Activated T-helper 2 cell treated with anti-CD3 and anti-CD28 coated beads, Interferon-gamma antibody, Interleukin-2, Interleukin-4, amounts not matched to agents 10 μg/mL and 5 μg/mL and 100 μg/mL, durations not matched to agents 14 hours and 24 hours and 36 hours (primary cell): ENCODE measurements around the gene XKR8. TPM values are rescaled to one million over a fixed set of nuclear protein-coding genes. Genes with fewer than 3 reads are reported as not detected.

Experiments used
- DNase-seq: peaks from one replicate; pipeline ENCODE4 v3.0.0; 2021; ENCODE audit warnings: low spot score
- H3K27ac Mint-ChIP-seq: one replicate; pipeline ENCODE4 v1.8.0; 2021; ENCODE audit warnings: mixed read lengths
- H3K27me3 Mint-ChIP-seq: one replicate; pipeline ENCODE4 v1.8.0; 2021; ENCODE audit warnings: low read depth, mixed read lengths
- H3K36me3 Mint-ChIP-seq: one replicate; pipeline ENCODE4 v1.8.0; 2021; ENCODE audit warnings: low read depth, mixed read lengths
- H3K4me1 Mint-ChIP-seq: one replicate; pipeline ENCODE4 v1.8.0; 2021; ENCODE audit warnings: low read depth, mixed read lengths
- H3K4me3 Mint-ChIP-seq: one replicate; pipeline ENCODE4 v1.8.0; 2021; ENCODE audit warnings: low read depth, mild to moderate bottlenecking, moderate library complexity, mixed read lengths
- H3K9me3 Mint-ChIP-seq: one replicate; pipeline ENCODE4 v1.8.0; 2021; ENCODE audit warnings: mixed read lengths
- intact Hi-C: fragments of 100-400 bp; cut with micrococcal nuclease; formaldehyde crosslinking; loops from one replicate; pipeline ENCODE4 v1.15.1; 2023
- total RNA-seq: library from RNA; stranded (reverse); gene quantifications from 2 replicates; pipeline ENCODE4 v1.2.3, GENCODE V29; 2022

The XKR8 gene
- total RNA-seq, 1 donor from 2014 or later = 6.3 TPM

DNA sequence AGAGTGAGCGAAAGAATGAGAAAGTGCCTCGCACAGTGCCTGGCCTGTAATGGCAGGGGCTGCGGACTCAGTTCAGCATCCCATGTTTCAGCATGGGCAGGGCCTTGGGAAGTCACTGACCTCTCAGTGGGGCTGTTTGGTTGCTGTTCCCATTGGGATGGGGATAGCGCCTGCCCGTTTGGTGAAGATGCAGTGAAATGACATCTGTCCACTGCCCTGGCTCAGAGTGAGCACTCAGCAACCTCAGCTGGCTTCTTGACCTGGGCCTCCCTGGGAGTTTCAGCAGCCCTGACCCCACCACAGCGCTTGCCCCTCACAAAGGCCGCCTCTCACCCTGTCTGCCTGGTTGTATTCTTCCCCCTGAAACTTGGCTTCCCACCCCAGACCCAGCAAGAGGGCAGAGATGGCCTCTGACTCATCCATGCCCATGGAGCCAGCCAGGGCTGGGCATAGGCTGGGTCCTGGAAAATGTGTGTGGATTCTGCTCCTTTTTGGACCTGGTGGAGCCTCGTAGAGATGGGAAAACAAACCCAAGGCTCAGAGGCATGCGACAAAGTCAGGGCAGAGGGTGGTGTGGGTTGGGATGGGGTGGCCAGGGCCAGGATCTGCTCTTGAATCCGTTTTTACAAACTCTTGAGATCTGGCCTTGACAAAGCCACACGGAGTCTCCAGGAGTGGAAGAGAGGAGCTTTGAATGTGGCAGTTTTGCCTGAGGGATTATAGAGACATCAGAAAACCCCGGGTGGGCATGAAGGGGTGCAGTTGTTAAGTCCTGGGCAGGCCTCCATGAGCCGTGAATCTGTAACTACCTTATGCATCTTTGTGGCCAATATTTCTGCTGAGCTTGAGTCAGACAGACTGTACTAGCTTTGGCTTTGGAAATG, 1.2 kb downstream of the XKR8 start:
- H3K4me3 Mint-ChIP-seq = peak overlapping the region; percentile 78
- intact Hi-C loops = no loop called here
- H3K4me1 Mint-ChIP-seq = peaks cover 12% of the 10 kb centered on the region
- no peak for DNase-seq
- no peaks in the 10 kb centered on the region for H3K9me3 Mint-ChIP-seq
- H3K36me3 Mint-ChIP-seq = peaks cover 8% of the 10 kb centered on the region
- H3K27ac Mint-ChIP-seq = peak overlapping the region; percentile 15
- peaks cover 3% of the 10 kb centered on the region for H3K27me3 Mint-ChIP-seq

GRCh38 chr1:27961646-27962221, 2.0 kb downstream of the XKR8 start:
- Mint-ChIP-seq H3K27me3 (peaks cover 3% of the 10 kb centered on the region), H3K4me3 (peak overlapping the region; percentile 78), H3K36me3 (peaks cover 11% of the 10 kb centered on the region), H3K27ac (no peak overlapping the region), H3K4me1 (peaks cover 12% of the 10 kb centered on the region), H3K9me3 (no peaks in the 10 kb centered on the region)
- DNase-seq = no peak
- intact Hi-C loops = no loop called here

DNA sequence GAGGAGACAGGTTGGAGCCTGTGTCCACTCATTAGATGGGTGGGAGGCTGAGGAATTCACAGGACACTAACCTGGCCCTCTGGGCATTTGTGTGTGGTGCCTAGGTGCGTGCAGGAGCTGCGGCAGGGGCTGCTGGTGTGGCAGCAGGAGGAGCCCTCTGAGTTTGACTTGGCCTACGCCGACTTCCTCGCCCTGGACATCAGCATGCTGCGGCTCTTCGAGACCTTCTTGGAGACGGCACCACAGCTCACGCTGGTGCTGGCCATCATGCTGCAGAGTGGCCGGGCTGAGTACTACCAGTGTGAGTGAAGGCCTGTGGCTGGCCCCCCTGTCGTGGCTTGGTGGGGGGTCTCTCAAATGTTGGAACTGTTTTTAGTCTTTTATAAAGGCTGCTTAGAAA, 3.6 kb downstream of the XKR8 start:
- no peak overlapping the region for H3K4me3 Mint-ChIP-seq

DNA sequence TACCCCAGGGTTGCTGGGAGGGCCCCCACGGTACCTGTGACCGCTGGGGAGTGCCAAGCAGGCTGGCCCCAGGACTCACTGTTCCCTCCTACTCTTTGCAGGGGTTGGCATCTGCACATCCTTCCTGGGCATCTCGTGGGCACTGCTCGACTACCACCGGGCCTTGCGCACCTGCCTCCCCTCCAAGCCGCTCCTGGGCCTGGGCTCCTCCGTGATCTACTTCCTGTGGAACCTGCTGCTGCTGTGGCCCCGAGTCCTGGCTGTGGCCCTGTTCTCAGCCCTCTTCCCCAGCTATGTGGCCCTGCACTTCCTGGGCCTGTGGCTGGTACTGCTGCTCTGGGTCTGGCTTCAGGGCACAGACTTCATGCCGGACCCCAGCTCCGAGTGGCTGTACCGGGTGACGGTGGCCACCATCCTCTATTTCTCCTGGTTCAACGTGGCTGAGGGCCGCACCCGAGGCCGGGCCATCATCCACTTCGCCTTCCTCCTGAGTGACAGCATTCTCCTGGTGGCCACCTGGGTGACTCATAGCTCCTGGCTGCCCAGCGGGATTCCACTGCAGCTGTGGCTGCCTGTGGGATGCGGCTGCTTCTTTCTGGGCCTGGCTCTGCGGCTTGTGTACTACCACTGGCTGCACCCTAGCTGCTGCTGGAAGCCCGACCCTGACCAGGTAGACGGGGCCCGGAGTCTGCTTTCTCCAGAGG, 6.8 kb downstream of the XKR8 start:
- H3K9me3 Mint-ChIP-seq = no peaks in the 10 kb centered on the region
- H3K27ac Mint-ChIP-seq = no peak overlapping the region
- H3K27me3 Mint-ChIP-seq = no peaks in the 10 kb centered on the region

More for the DNA sequence above, 3.6 kb downstream of the XKR8 start:
- intact Hi-C loops = no loop called here
- H3K27ac Mint-ChIP-seq = no peak overlapping the region
- H3K36me3 Mint-ChIP-seq = peaks cover 22% of the 10 kb centered on the region
- peaks cover 14% of the 10 kb centered on the region for H3K4me1 Mint-ChIP-seq
- DNase-seq = no peak
- no peaks in the 10 kb centered on the region for H3K27me3 Mint-ChIP-seq
- no peaks in the 10 kb centered on the region for H3K9me3 Mint-ChIP-seq

GRCh38 chr1:27967106-27967883, 7.5 kb downstream of the XKR8 start:
- Mint-ChIP-seq H3K27me3 (no peaks in the 10 kb centered on the region), H3K36me3 (peaks cover 30% of the 10 kb centered on the region), H3K27ac (no peak overlapping the region), H3K9me3 (no peaks in the 10 kb centered on the region), H3K4me3 (no peak overlapping the region), H3K4me1 (peaks cover 11% of the 10 kb centered on the region)
- intact Hi-C loops = no loop called here
- no peak for DNase-seq

More for the DNA sequence above, 6.8 kb downstream of the XKR8 start:
- Mint-ChIP-seq H3K36me3 (peaks cover 30% of the 10 kb centered on the region), H3K4me3 (no peak overlapping the region), H3K4me1 (peaks cover 15% of the 10 kb centered on the region)
- no peak for DNase-seq
- intact Hi-C loops = no loop called here

DNA sequence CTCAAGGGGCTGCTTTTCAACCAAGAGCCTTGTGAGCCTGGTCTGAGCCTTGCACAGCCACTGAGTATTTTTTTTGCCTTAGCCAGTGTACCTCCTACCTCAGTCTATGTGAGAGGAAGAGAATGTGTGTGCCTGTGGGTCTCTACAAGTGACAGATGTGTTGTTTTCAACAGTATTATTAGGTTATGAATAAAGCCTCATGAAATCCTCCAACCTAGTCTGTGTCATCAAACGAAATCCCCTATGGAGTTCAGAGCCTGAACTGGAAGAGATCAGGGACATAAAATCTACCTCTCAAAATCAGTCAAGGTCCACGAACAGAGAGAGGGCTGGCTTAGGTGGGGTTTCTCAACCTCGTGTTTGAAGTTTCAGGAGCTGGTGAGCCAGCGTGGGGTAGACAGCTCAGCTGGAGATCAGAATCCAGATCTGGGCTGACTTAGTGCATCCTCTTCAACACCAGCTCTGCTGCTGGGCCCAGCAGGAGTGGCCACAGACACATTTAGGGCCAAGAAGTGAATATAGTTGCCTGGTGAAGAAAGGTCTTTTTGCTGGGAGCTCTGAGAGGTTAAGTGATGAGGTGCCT, 8.2 kb downstream of the XKR8 start:
- Mint-ChIP-seq H3K4me1 (peaks cover 11% of the 10 kb centered on the region), H3K27ac (peak overlapping the region; percentile 20), H3K4me3 (no peak overlapping the region), H3K36me3 (peaks cover 31% of the 10 kb centered on the region), H3K27me3 (no peaks in the 10 kb centered on the region), H3K9me3 (no peaks in the 10 kb centered on the region)
- DNase-seq = no peak
- intact Hi-C loops = no loop called here

GRCh38 chr1:27968692-27969091, 8.9 kb downstream of the XKR8 start:
- no peak for DNase-seq
- no peaks in the 10 kb centered on the region for H3K27me3 Mint-ChIP-seq
- H3K9me3 Mint-ChIP-seq = no peaks in the 10 kb centered on the region
- peaks cover 15% of the 10 kb centered on the region for H3K4me1 Mint-ChIP-seq
- H3K4me3 Mint-ChIP-seq = no peak overlapping the region
- intact Hi-C loops = no loop called here
- peaks cover 38% of the 10 kb centered on the region for H3K36me3 Mint-ChIP-seq
- peak overlapping the region; percentile 20 for H3K27ac Mint-ChIP-seq

DNA sequence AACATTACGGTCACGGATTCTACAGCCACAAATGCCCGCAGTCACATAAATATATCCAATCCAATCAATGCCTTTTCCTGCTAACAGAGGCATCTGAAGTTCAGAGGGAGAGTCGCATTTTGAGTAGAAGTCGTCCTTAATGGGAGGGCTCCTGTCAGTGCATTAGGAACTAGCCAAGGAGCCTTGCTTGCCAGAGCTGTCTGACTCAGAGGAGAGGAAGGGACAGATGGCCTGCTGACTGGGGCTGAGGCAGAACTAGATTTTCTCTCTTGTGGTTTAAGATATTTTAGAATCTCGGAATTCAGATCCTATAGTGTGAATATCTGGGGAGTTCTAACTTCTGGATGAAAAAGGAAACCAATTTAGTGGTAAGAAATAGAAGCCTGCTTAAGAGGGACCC, 10.6 kb downstream of the XKR8 start:
- H3K4me3 Mint-ChIP-seq = no peak overlapping the region
- peaks cover 37% of the 10 kb centered on the region for H3K36me3 Mint-ChIP-seq
- no peaks in the 10 kb centered on the region for H3K27me3 Mint-ChIP-seq
- peaks cover 21% of the 10 kb centered on the region for H3K4me1 Mint-ChIP-seq
- H3K9me3 Mint-ChIP-seq = no peaks in the 10 kb centered on the region
- H3K27ac Mint-ChIP-seq = no peak overlapping the region
- intact Hi-C loops = no loop called here
- no peak for DNase-seq

GRCh38 chr1:27971674-27972073, 11.9 kb downstream of the XKR8 start:
- H3K36me3 Mint-ChIP-seq = peaks cover 33% of the 10 kb centered on the region
- intact Hi-C loops = no loop called here
- no peaks in the 10 kb centered on the region for H3K27me3 Mint-ChIP-seq
- no peak overlapping the region for H3K4me3 Mint-ChIP-seq
- no peaks in the 10 kb centered on the region for H3K9me3 Mint-ChIP-seq
- peaks cover 21% of the 10 kb centered on the region for H3K4me1 Mint-ChIP-seq
- no peak for DNase-seq
- no peak overlapping the region for H3K27ac Mint-ChIP-seq

DNA sequence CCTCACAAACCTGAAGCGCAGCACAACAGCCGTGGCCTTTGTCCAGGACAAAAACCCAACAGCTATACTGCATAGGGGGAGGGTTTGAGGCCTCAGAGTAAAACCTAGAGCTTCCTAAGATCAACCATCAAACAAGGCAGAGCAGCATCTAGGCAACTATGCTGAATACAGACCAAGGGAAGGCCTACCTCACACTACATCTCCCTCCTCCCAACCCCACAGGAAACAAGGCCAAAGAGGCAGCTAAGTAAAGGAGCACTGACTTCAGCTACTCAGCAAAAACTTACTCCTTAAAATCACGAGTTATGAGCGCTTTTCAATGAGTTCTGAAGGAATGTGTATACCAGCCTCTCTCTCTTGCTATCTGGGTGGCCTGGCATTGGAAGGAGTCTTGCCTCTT, 12.4 kb downstream of the XKR8 start:
- DNase-seq = no peak
- no peaks in the 10 kb centered on the region for H3K9me3 Mint-ChIP-seq
- intact Hi-C loops = no loop called here
- peaks cover 32% of the 10 kb centered on the region for H3K36me3 Mint-ChIP-seq
- H3K27me3 Mint-ChIP-seq = no peaks in the 10 kb centered on the region
- no peak overlapping the region for H3K27ac Mint-ChIP-seq
- H3K4me3 Mint-ChIP-seq = no peak overlapping the region
- H3K4me1 Mint-ChIP-seq = peaks cover 21% of the 10 kb centered on the region

GRCh38 chr1:27973771-27974416, 14.1 kb downstream of the XKR8 start:
- no peaks in the 10 kb centered on the region for H3K9me3 Mint-ChIP-seq
- DNase-seq = no peak
- intact Hi-C loops = no loop called here
- H3K4me3 Mint-ChIP-seq = no peak overlapping the region
- H3K27ac Mint-ChIP-seq = no peak overlapping the region
- H3K4me1 Mint-ChIP-seq = peaks cover 15% of the 10 kb centered on the region
- peaks cover 35% of the 10 kb centered on the region for H3K36me3 Mint-ChIP-seq
- no peaks in the 10 kb centered on the region for H3K27me3 Mint-ChIP-seq

- no peaks in the 10 kb centered on the region for H3K27me3 Mint-ChIP-seq
- no peaks in the 10 kb centered on the region for H3K9me3 Mint-ChIP-seq
- intact Hi-C loops = no loop called here
- H3K36me3 Mint-ChIP-seq = peaks cover 35% of the 10 kb centered on the region
- no peak overlapping the region for H3K4me3 Mint-ChIP-seq
- no peak overlapping the region for H3K27ac Mint-ChIP-seq
- H3K4me1 Mint-ChIP-seq = peaks cover 15% of the 10 kb centered on the region
- DNase-seq = no peak
Observed at GRCh38 chr1:27974417-27974781, 14.6 kb downstream of the XKR8 start.
